PC-3 (cell line): Measurements from ENCODE around the gene SLC46A1. TPM values are rescaled to one million over a fixed set of nuclear protein-coding genes. Genes with fewer than 3 reads are reported as not detected.

Experiments used
- ATAC-seq: fragments of 200-7000 bp; cut with Tn5 transposase; 2 replicates; pipeline ENCODE4 v1.9.1; 2020; ENCODE audit warnings: mild to moderate bottlenecking, moderate library complexity
- BruUV-seq: library from RNA; stranded (reverse); fragments of 400-500 nt; replicated peaks from 2 replicates; lab custom pipeline; 2021; lab: Mats Ljungman, UMichigan
- CTCF ChIA-PET: fragments of 300-600 bp; sonication (Branson Sonifier 250); formaldehyde crosslinking; loops from one replicate; lab custom pipeline; 2022; ENCODE audit warnings: antibody characterized with exemption; lab: Charles Lee
- POLR2A ChIA-PET: fragments of 300-600 bp; sonication (Branson Sonifier 250); formaldehyde crosslinking; loops from one replicate; lab custom pipeline; 2022; ENCODE audit warnings: antibody characterized with exemption; ENCODE audit not compliant: unreplicated experiment; lab: Charles Lee
- DNase-seq: peaks from one replicate; pipeline ENCODE4 v3.0.0-alpha.2; 2015
- H2AFZ ChIP-seq: fragments of 300-600 bp; sonication (generic); 2 replicates; pipeline ENCODE4 v1.6.0; 2016; ENCODE audit warnings: antibody characterized with exemption, low read length
- H3F3A ChIP-seq: fragments of 300-600 bp; sonication (generic); one replicate; pipeline ENCODE4 v1.6.0; 2017; ENCODE audit warnings: antibody characterized with exemption, low read length, control low read depth, mild to moderate bottlenecking; ENCODE audit not compliant: unreplicated experiment
- H3K27ac ChIP-seq: fragments of 300-600 bp; sonication (generic); 2 replicates; pipeline ENCODE4 v1.5.1; 2016; ENCODE audit warnings: mild to moderate bottlenecking, low read length
- H3K27me3 ChIP-seq: fragments of 300-600 bp; sonication (generic); 2 replicates; pipeline ENCODE4 v1.6.1; 2016; ENCODE audit warnings: low read length, mixed read lengths
- H3K36me3 ChIP-seq: fragments of 300-600 bp; sonication (generic); 2 replicates; pipeline ENCODE4 v1.6.1; 2016; ENCODE audit warnings: low read depth, mixed run types, low read length, mixed read lengths
- H3K4me1 ChIP-seq: fragments of 300-600 bp; sonication (generic); 2 replicates; pipeline ENCODE4 v1.5.1; 2016; ENCODE audit warnings: low read length; ENCODE audit not compliant: insufficient read depth
- H3K4me2 ChIP-seq: fragments of 300-600 bp; sonication (generic); 2 replicates; pipeline ENCODE4 v1.6.0; 2016; ENCODE audit warnings: low read length
- H3K4me3 ChIP-seq: fragments of 300-600 bp; sonication (generic); 2 replicates; pipeline ENCODE4 v1.5.1; 2016; ENCODE audit warnings: mild to moderate bottlenecking, low read length, mixed read lengths
- H3K79me2 ChIP-seq: fragments of 300-600 bp; sonication (generic); 2 replicates; pipeline ENCODE4 v1.6.1; 2017; ENCODE audit warnings: low read length, mixed read lengths
- H3K9ac ChIP-seq: fragments of 300-600 bp; sonication (generic); 2 replicates; pipeline ENCODE4 v1.6.0; 2016; ENCODE audit warnings: mild to moderate bottlenecking, low read length
- H3K9me2 ChIP-seq: fragments of 300-600 bp; sonication (generic); replicated peaks from 2 replicates; pipeline ENCODE4 v1.6.1; 2016; ENCODE audit warnings: mixed run types, low read length, mixed read lengths
- H3K9me3 ChIP-seq: fragments of 300-600 bp; sonication (generic); 2 replicates; pipeline ENCODE4 v1.6.1; 2016; ENCODE audit warnings: low read length, mixed read lengths
- H4K20me1 ChIP-seq: fragments of 300-600 bp; sonication (generic); 2 replicates; pipeline ENCODE4 v1.6.1; 2016; ENCODE audit warnings: low read length, mixed read lengths
- EZH2 ChIP-seq: fragments of 300-600 bp; sonication (generic); IDR thresholded peaks from one replicate; pipeline ENCODE4 v1.6.1; 2017; ENCODE audit warnings: antibody characterized with exemption, mild to moderate bottlenecking, low read length; ENCODE audit not compliant: unreplicated experiment
- EZH2phosphoT487 ChIP-seq: fragments of 300-600 bp; sonication (generic); IDR thresholded peaks from 2 replicates; pipeline ENCODE4 v1.6.1; 2018; ENCODE audit warnings: mild to moderate bottlenecking, antibody characterized with exemption, low read length, borderline replicate concordance
- intact Hi-C: fragments of 100-400 bp; cut with micrococcal nuclease; formaldehyde crosslinking; loops from 2 replicates; pipeline ENCODE4 v1.9.0; 2023
- total RNA-seq: library from RNA; depleted of rRNA; stranded (reverse); fragments of >200 nt; gene quantifications from 2 replicates; pipeline ENCODE4 v1.2.3, GENCODE V29; 2014
- TF ChIP-seq, protein P1 (sequence below): fragments of 300-600 bp; sonication (generic); conservative IDR thresholded peaks from 2 replicates; pipeline ENCODE4 v1.5.1; 2017; ENCODE audit warnings: antibody characterized with exemption, low read depth, mild to moderate bottlenecking, low read length

Gene SLC46A1
- total RNA-seq, 1 experiment from 2014 or later = 10.4 TPM

DNA sequence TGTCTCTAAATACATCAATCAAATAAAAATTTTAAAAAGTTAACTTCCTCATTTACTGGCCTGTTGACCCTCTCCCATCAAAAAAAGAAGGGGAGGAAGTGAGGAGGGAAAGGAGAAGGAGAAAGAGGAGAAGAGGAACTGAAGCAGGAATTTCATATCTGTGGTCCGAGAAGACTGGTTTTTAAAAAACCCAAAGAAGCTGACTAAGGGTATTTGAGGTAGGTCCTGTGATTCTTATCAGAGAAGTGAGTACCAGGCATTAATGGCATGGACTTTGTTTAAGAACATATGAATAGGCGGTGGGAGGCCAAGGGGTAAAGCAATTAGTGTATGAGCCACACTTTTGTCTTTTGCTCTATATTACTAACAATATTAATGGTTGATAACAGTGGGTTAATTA is 2.0 kb downstream of the SLC46A1 start:
- H3K9ac ChIP-seq = no peak overlapping the region
- H3K27ac ChIP-seq = no peak overlapping the region
- no peak overlapping the region for H3K4me3 ChIP-seq
- H3K9me2 ChIP-seq = no peaks in the 10 kb centered on the region
- CTCF ChIA-PET = no interaction called here
- peaks cover 22% of the 10 kb centered on the region for H3K79me2 ChIP-seq
- no peak overlapping the region; the same call in 1 of the 2 replicates for H3K4me2 ChIP-seq
- intact Hi-C loops = loop anchor here (10.0 kb wide), 1 partner anchor 141 kb away; no protein-coding TSS in a partner anchor
- POLR2A ChIA-PET = no interaction called here
- H3K4me1 ChIP-seq = peaks cover 20% of the 10 kb centered on the region
- ATAC-seq = no peak
- H3K36me3 ChIP-seq = no peaks in the 10 kb centered on the region
- no peaks in the 10 kb centered on the region for H3K9me3 ChIP-seq
- H3K27me3 ChIP-seq = no peaks in the 10 kb centered on the region
- no peaks in the 10 kb centered on the region for H3F3A ChIP-seq
- no TSS peak for BruUV-seq
- DNase-seq = no peak
- no peaks in the 10 kb centered on the region for H4K20me1 ChIP-seq
- TF ChIP-seq, protein P1, sequence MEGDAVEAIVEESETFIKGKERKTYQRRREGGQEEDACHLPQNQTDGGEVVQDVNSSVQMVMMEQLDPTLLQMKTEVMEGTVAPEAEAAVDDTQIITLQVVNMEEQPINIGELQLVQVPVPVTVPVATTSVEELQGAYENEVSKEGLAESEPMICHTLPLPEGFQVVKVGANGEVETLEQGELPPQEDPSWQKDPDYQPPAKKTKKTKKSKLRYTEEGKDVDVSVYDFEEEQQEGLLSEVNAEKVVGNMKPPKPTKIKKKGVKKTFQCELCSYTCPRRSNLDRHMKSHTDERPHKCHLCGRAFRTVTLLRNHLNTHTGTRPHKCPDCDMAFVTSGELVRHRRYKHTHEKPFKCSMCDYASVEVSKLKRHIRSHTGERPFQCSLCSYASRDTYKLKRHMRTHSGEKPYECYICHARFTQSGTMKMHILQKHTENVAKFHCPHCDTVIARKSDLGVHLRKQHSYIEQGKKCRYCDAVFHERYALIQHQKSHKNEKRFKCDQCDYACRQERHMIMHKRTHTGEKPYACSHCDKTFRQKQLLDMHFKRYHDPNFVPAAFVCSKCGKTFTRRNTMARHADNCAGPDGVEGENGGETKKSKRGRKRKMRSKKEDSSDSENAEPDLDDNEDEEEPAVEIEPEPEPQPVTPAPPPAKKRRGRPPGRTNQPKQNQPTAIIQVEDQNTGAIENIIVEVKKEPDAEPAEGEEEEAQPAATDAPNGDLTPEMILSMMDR = no peak
- TF ChIP-seq EZH2 (no peak), EZH2phosphoT487 (no peak)
- no peak overlapping the region for H2AFZ ChIP-seq

DNA sequence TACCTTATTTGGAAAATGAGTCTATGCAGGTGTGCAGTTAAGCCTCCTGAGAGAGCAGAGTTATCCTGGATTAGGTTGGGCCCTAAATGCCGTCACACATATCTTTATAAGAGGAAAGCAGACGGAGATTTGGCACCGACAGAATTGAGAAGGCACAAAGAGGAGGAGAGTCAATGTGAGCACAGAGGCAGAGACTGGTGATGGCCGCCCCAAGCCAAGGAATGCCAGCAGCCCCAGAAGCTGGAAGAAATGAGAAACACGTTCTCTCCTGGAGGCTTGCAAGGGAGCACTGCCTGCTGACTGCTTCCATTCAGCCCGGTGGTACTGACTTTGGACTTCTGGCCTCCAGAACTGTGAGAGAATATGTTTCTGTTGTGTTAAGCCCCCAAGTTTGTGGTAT is 3.2 kb downstream of the SLC46A1 start:
- CTCF ChIA-PET = no interaction called here
- H3K4me3 ChIP-seq = no peak overlapping the region
- intact Hi-C loops = loop anchor here (10.0 kb wide), 1 partner anchor 142 kb away; no protein-coding TSS in a partner anchor
- no peaks in the 10 kb centered on the region for H4K20me1 ChIP-seq
- TF ChIP-seq EZH2 (no peak), EZH2phosphoT487 (no peak)
- TF ChIP-seq, protein P1 = no peak
- H3K27me3 ChIP-seq = no peaks in the 10 kb centered on the region
- no peaks in the 10 kb centered on the region for H3F3A ChIP-seq
- no TSS peak for BruUV-seq
- H3K9me3 ChIP-seq = no peaks in the 10 kb centered on the region
- H3K36me3 ChIP-seq = no peaks in the 10 kb centered on the region
- POLR2A ChIA-PET = no interaction called here
- no peak overlapping the region for H3K9ac ChIP-seq
- peaks cover 20% of the 10 kb centered on the region for H3K4me1 ChIP-seq
- no peak overlapping the region for H2AFZ ChIP-seq
- H3K27ac ChIP-seq = no peak overlapping the region
- DNase-seq (no peak), ATAC-seq (no peak)
- H3K79me2 ChIP-seq = peaks cover 22% of the 10 kb centered on the region
- no peak overlapping the region for H3K4me2 ChIP-seq
- H3K9me2 ChIP-seq = no peaks in the 10 kb centered on the region

DNA sequence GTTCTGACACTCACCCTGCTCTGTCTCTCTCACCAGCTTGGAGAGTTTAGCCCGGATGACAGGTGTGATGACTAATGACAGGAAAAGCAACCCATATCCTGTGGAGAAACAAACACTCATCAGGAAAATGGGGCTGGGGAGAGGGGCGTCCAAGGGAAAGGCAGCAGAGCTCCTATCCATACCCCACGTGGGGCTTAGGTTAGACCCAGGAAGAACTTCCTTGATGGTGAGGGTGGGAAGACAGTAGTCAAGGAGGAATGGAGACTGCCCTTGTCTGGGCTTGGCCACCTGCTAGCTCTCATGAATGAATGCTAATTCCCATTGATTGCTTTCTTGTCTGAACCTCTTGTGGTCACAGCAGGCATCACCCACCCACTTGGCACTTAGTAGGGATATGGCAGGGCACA is 3.8 kb downstream of the SLC46A1 start:
- Histone ChIP-seq H3K9ac (no peak overlapping the region), H3K27me3 (no peaks in the 10 kb centered on the region), H3F3A (no peaks in the 10 kb centered on the region), H4K20me1 (no peaks in the 10 kb centered on the region), H3K9me2 (no peaks in the 10 kb centered on the region), H2AFZ (no peak overlapping the region), H3K27ac (no peak overlapping the region), H3K9me3 (no peaks in the 10 kb centered on the region), H3K4me2 (no peak overlapping the region), H3K4me1 (peaks cover 20% of the 10 kb centered on the region), H3K79me2 (peaks cover 22% of the 10 kb centered on the region), H3K4me3 (no peak overlapping the region), H3K36me3 (no peaks in the 10 kb centered on the region)
- intact Hi-C loops = loop anchor here (10.0 kb wide), 1 partner anchor 143 kb away; no protein-coding TSS in a partner anchor
- ChIA-PET POLR2A (no interaction called here), CTCF (no interaction called here)
- no peak for ATAC-seq
- BruUV-seq = no TSS peak
- peak; percentile 36 for DNase-seq
- TF ChIP-seq, protein P1 = no peak
